Measurements from ENCODE around the gene RAPGEF6. TPM values are rescaled to one million over a fixed set of nuclear protein-coding genes. Genes with fewer than 3 reads are reported as not detected.

RAPGEF6 gene
- total and polyA plus RNA-seq, 7 donors = 1.8 to 30.5 (median 16.1) TPM

DNA sequence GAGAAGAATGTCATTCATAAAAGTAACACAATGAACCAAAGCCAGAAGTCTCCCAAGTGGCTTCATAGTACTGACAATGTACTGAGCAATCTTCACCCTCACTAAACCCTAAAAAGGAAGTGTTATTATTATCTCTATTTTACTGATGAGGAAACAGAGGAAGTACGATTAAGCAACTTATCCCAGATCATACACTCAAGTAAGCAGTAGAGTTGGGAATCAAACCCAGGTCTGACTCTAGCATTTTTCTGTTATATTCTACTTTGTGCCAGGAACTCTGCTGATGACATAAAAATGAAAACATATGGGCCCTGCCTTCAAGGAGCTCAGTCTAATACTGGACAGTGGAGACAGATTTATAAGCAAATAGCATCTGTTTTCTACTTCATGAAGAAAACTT is 109.2 kb downstream of the RAPGEF6 start:
- H3K9me3 ChIP-seq = no peaks in the 10 kb centered on the region
- intact Hi-C loops (cut with DNase I) = no loop called here
- no peak for TF ChIP-seq EP300 (IDR thresholded peaks at IDR 0.05)
- no peak for TF ChIP-seq CTCF (IDR thresholded peaks at IDR 0.05)
- no peak for TF ChIP-seq POLR2A (IDR thresholded peaks at IDR 0.05)
- no peak for TF ChIP-seq POLR2AphosphoS5 (IDR thresholded peaks at IDR 0.05)
- H3K4me1 ChIP-seq = peaks cover 0 to 24% (median 18%) of the 10 kb centered on the region in 4 donors
- no peaks in the 10 kb centered on the region for H3K27me3 ChIP-seq
- H3K4me3 ChIP-seq = no peak overlapping the region
- H3K36me3 ChIP-seq = no peaks in the 10 kb centered on the region
- DNase-seq = no peak
- H3K27ac ChIP-seq = no peak overlapping the region
- WGBS, 2 donors = 61 to 92% methylated on average over 1 of the region's 1 CpG

DNA sequence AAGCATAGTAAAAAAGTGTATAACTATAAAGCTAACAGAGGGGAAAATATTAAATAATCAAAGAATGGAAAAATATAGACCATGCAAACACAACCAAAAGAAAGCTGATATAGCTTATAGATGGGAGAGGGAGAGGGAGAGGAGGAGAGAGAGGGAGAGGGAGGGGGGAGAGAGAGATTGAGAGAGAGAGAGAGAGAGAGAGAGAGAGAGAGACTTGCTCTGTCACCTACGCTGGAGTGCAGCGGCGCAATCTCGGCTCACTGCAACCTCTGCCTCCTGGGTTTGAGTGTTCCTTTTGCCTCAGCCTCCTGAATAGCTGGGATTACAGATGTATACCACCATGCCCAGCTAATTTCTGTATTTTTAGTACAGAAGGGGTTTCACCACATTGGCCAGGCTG is 110.6 kb downstream of the RAPGEF6 start:
- H3K36me3 ChIP-seq = peaks cover 0 to 2% (median under 1%) of the 10 kb centered on the region in 4 donors
- H3K4me1 ChIP-seq = peaks cover 0 to 18% (median 9%) of the 10 kb centered on the region in 4 donors
- DNase-seq = no peak
- no peak overlapping the region for H3K4me3 ChIP-seq
- WGBS, 2 donors = 90 to 94% methylated on average over 4 of the region's 4 CpGs
- no peaks in the 10 kb centered on the region for H3K9me3 ChIP-seq
- no peaks in the 10 kb centered on the region for H3K27me3 ChIP-seq
- intact Hi-C loops (cut with DNase I) = no loop called here
- no peak overlapping the region for H3K27ac ChIP-seq
- TF ChIP-seq POLR2AphosphoS5 (IDR thresholded peaks at IDR 0.05) = no peak
- TF ChIP-seq POLR2A (IDR thresholded peaks at IDR 0.05) = no peak

DNA sequence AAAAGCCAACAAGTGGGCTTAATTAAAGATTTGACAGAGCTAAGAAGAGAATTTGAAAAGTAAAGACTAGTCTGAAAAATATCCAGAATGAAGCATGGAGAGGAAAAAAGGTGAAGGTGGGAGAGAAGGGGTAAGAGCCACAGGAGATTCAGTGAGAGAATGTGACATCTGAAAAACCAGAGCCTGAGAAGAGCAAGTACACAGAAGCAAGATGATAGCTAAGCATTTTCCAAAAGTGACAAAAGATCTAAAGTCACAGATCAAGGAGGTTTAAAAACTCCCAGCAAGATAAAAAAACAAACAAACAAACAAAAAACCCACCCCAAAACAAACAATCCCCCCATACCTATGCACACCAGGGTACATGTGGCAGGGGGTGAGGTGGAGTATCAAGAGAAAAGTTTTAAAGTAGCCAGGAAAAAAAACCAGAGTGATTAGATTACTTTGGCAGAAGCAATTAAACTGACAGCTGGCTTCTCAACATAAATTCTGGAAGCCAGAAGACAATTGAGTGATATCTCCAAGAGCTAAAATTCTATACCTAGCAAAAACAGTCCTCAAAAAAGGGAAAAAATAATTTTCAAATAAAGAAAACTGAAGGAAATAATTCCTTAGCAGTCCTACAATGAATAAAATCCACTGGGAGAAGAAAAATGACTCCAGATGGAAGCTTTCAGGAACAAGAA is 111.4 kb downstream of the RAPGEF6 start:
- H3K9me3 ChIP-seq = no peaks in the 10 kb centered on the region
- H3K27ac ChIP-seq = no peak overlapping the region
- peaks cover 0 to 8% (median 3%) of the 10 kb centered on the region in 4 donors for H3K36me3 ChIP-seq
- H3K4me1 ChIP-seq = peaks cover 0 to 18% (median 9%) of the 10 kb centered on the region in 4 donors
- no peak overlapping the region for H3K4me3 ChIP-seq
- no peaks in the 10 kb centered on the region for H3K27me3 ChIP-seq
- no peak for TF ChIP-seq POLR2AphosphoS5 (IDR thresholded peaks at IDR 0.05)
- no peak for TF ChIP-seq CTCF (IDR thresholded peaks at IDR 0.05)
- no peak for TF ChIP-seq POLR2A (IDR thresholded peaks at IDR 0.05)
- TF ChIP-seq EP300 (IDR thresholded peaks at IDR 0.05) = no peak
- DNase-seq = no peak
- intact Hi-C loops (cut with DNase I) = no loop called here

- Histone ChIP-seq H3K4me1 (peaks cover 0 to 18% (median 9%) of the 10 kb centered on the region in 4 donors), H3K27ac (no peak overlapping the region), H3K27me3 (no peaks in the 10 kb centered on the region), H3K4me3 (no peak overlapping the region), H3K9me3 (no peaks in the 10 kb centered on the region), H3K36me3 (peaks cover 0 to 8% (median 3%) of the 10 kb centered on the region in 4 donors)
- TF ChIP-seq EP300 (IDR thresholded peaks at IDR 0.05) = no peak
- TF ChIP-seq POLR2AphosphoS5 (IDR thresholded peaks at IDR 0.05) = no peak
- no peak for TF ChIP-seq CTCF (IDR thresholded peaks at IDR 0.05)
- 94 to 99% methylated on average over 4 of the region's 4 CpGs for WGBS, 2 donors
- no peak for DNase-seq
- intact Hi-C loops (cut with DNase I) = no loop called here
Measured at GRCh38 chr5:131521252-131521651, 113.8 kb downstream of the RAPGEF6 start.

GRCh38 chr5:131515348-131515747 is 119.7 kb downstream of the RAPGEF6 start:
- no peak for TF ChIP-seq POLR2AphosphoS5 (IDR thresholded peaks at IDR 0.05)
- TF ChIP-seq EP300 (IDR thresholded peaks at IDR 0.05) = no peak
- no peak for TF ChIP-seq POLR2A (IDR thresholded peaks at IDR 0.05)
- TF ChIP-seq CTCF (IDR thresholded peaks at IDR 0.05) = no peak
- H3K27ac ChIP-seq = no peak overlapping the region
- WGBS, 2 donors = 82 to 90% methylated on average over 3 of the region's 3 CpGs

More at GRCh38 chr5:131515348-131515747, 119.7 kb downstream of the RAPGEF6 start:
- no peaks in the 10 kb centered on the region for H3K27me3 ChIP-seq
- no peaks in the 10 kb centered on the region for H3K4me1 ChIP-seq
- DNase-seq = no peak
- no peak overlapping the region for H3K4me3 ChIP-seq
- H3K9me3 ChIP-seq = no peaks in the 10 kb centered on the region
- H3K36me3 ChIP-seq = peaks cover 0 to 8% (median 3%) of the 10 kb centered on the region in 4 donors
- intact Hi-C loops (cut with DNase I) = no loop called here
